HG03354 (cell line): ENCODE results near the gene STH.

Experiments used
- ATAC-seq: cut with Tn5 transposase; IDR thresholded peaks from one replicate; pipeline ENCODE4 v1.9.1; 2021; ENCODE audit warnings: mild to moderate bottlenecking; ENCODE audit not compliant: unreplicated experiment, poor library complexity, severe bottlenecking

The STH gene

DNA sequence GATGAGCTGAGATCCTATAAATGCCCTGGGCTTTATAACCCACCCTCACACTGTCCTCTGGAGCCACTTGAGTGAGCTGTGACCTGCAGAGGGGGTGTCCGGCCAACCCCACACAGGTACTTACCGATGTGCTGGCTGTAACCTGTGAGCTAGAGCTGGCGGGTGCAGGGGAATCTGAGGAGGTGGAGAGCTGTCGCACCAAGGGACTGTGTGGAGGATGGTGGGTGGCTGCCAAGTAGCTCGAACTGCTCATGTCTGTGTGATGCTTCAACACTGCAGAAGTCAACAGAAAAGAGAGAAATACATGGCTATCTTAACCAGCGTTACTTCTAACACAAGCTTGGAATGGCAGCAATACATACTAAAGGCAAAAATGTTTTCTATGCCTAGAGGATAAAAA is 39.4 kb downstream of the STH start:
- no peak for ATAC-seq

DNA sequence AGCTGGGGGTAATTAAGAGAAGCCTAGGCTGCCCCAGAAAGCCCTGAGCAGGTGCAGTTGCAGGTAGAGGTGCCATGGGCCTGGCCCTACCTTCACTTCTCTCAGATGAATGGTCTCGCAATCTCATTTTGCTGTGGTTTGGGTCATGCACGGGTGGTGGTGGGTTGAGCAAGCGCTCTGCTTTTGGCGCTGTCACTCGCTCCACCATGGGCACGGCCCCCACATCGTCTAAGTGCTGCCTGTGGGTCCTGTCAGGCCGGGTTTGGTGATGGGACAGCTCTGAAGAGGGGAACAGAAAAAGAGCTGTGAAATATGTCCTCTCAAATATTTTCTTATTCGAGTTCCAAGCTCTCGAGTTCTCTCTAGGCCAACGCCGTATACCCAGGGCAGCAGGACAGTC is 39.9 kb downstream of the STH start:
- ATAC-seq, result no peak

DNA sequence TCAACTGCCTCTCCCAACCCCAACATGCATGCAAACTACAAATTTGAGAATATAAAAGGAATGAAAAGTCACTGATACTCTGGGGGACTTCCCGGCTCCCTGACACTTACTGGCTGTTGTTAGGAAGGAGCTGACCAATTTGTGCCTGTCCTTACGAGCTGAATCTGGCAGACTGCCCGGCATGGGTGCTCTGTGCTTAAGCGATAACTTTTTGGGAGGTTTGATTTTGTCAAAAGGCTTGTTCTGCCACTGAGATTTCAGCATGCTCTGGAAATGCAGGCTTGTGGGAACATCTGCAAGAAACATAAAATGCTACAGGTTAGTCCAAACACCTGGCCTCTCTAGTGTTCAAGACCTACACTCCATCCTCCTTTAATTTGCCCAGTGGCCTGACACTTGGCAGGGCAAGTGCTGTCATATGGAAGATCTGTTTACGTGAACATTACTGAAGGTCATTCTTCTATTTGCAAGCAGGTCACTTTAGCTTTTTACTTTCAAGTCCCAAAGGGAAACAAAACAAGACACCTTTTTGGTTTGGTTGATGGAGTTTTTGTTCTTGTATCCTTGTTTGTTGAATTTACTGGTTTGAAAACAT is 40.6 kb downstream of the STH start:
- no peak for ATAC-seq

DNA sequence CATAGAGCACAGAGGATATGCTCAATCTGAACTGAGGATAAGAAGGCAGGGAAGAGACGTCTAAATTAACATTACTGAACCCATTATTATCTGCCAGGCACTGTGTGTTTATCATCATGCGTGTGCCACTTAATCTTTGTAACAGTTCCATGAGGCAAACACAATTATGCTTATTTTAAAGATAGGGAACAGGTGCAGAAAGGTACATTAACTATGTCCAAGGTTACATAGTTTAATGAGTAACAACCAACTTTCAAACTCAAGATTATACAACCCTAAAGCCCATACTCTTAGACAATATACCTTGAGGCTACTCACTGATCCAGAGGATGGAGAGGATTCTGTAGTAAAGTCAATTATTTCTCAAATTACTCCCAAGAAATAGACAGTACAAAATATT is 43.2 kb downstream of the STH start:
- no peak for ATAC-seq

DNA sequence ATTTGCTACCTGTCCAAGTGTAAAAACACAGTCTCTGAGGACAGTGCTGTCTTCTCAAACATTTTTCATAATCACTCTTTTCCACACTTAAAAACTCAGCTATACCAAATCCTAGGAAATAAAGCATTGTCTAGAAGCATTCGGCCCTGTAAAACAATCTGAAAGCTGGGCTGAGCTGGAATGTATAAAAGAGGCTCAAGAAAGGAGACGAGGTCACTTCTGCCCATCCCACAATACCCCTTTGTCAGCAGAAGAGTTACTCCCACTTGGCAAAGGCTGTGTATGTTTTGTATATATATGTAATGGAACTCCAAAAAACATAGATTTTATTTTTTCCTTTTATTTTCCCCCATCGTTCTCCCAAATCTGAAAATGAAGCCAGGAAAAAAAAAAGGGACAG is 43.9 kb downstream of the STH start:
- no peak for ATAC-seq

DNA sequence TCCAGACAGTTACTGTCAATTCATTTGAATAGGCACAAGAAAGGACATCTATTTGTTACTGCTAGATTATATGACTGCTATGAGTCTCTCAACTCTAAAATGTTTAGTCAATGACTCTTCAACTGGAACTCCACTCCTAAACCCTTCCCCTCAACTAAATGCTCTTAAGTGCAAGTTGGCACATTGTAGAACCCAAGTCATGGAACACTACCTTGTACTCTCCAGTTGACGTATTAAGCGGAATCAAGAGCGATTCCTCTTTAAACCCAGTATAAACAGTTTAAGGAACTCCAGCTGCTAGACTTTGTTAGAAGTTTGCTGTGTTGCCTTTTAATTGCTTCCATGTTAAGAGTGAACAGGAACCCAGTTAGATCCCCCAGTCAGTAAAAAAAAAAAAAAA is 44.6 kb downstream of the STH start:
- no peak for ATAC-seq

DNA sequence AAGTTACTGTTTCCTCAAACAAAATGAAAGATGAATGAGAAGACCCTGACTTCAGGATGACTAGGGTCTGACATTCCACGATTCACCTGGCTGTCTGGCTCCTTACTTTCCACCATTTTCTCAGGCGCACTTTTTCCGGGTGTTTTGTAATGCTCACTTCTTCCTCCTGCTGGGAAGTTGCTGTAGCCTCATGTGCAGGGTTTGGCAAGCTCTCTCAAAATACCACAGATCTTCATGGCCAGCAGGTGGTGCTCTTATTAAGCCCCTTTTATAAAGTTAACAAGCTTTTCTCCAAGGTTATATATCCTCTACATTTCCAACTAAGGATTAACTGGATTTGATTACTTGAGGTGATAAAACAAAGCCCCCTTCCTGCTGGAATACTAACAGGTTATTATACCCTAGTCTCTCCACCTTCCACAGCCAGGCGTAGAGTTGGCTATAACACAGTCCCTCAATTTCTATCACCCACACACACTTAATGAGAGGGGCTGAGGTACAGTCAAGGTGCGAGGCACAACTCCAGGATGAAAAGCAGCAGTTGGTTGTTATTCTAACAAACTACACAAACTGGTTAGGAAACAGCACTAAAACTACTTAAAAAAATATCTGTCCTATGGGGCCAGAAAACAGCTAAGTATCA is 45.4 kb downstream of the STH start:
- no peak for ATAC-seq

DNA sequence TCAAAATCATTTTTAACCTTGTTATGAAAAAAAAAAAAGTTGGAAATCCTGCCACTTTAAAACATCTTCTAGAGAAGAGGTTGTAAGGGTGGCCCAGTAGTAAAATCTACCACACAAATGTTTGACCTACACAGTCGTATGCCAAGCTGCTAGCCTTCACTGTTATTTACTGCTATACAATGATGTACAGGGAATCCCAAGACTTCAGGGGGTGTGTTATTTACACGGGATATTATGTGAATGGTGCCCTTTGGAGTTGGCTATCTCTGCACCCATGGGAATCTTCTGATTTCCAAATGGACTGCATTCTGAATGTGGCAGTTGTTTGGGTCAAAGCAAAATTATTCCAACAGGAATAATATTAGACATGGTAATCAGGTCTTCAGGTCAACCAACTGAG is 45.9 kb downstream of the STH start:
- no peak for ATAC-seq

DNA sequence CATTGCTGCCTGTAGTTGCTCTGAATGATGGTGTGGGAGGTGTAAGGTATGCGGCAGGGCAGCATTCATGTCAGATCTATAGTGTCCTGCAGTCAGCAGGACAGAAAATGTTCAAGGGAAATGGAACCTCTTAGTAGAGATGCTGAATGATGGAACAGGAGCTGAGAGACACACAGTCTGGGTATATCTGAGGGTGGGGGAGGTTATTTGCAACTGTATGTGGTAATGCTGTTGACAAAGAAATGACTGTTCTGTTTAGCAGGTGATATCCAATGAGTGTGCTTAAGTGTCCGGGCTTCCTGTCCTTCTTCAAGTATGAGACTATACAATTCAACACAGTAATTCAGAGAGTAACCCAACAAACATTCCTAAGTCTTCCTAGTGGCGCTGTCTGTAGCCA is 46.6 kb downstream of the STH start:
- ATAC-seq, result no peak

DNA sequence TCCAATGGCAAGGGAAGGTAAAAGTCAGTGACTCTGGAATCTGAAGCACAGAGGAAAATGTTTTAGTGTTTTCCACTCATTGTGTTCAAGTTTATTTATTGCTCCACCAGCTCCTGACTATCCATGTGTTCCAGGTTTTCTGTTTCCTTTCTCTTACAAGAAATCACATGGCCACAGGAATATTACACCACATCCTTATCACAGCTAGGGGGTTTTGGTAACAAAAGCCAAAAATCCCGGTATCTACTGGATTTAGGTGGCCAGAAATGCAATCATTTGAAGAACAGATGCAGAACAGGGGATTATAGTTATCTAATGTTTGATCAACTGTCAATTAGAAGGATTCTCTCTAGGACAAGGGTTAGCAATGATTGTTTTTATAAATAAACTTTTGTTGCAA is 47.9 kb downstream of the STH start:
- ATAC-seq, result no peak

DNA sequence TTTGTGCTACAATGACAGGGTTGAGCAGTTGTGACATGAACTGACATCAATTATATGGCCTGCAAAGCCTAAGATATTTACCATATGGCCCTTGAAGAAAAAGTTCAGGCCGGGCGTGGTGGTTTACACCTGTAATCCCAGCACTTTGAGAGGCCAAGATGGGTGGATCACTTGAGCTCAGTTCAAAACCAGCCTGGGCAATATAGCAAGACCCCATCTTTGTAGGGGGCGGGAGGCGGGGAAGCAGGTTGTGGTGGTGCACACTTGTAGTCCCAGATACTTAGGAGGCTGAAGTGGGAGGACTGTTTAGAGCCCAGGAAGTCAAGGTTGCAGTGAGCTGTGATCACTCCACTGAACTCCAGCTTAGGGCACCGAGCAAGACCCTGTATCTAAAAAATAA is 48.3 kb downstream of the STH start:
- no peak for ATAC-seq

DNA sequence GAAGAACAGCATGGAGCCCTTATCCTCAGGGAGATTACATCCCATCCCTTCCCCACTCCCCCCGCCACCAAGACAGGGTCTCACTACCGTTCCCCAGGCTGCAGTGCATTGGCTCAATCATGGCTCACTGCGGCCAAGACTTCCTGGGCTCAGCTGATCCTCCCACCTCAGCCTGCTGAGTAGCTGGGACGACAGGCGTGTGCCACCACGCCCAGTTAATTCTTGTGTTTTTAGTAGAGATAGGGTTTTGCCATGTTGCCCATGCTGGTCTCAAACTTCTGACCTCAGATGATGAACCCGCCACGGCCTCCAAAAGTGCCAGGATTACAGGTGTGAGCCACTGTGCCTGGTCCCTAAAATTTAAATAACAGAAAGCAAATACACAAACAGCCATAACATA is 48.8 kb downstream of the STH start:
- ATAC-seq, result no peak
